GM20000 (cell line): ENCODE results near the gene S100B.

ENCODE experiments used
- DNase-seq: peaks from one replicate; pipeline ENCODE4 v3.0.0; 2012; ENCODE audit warnings: low spot score
- TF ChIP-seq, protein P1 (sequence below): IDR thresholded peaks from 2 replicates; pipeline ENCODE4 v1.5.1; 2012; ENCODE audit warnings: mild to moderate bottlenecking, control low read depth; ENCODE audit errors: extremely low read depth, missing control alignments

Gene S100B

DNA sequence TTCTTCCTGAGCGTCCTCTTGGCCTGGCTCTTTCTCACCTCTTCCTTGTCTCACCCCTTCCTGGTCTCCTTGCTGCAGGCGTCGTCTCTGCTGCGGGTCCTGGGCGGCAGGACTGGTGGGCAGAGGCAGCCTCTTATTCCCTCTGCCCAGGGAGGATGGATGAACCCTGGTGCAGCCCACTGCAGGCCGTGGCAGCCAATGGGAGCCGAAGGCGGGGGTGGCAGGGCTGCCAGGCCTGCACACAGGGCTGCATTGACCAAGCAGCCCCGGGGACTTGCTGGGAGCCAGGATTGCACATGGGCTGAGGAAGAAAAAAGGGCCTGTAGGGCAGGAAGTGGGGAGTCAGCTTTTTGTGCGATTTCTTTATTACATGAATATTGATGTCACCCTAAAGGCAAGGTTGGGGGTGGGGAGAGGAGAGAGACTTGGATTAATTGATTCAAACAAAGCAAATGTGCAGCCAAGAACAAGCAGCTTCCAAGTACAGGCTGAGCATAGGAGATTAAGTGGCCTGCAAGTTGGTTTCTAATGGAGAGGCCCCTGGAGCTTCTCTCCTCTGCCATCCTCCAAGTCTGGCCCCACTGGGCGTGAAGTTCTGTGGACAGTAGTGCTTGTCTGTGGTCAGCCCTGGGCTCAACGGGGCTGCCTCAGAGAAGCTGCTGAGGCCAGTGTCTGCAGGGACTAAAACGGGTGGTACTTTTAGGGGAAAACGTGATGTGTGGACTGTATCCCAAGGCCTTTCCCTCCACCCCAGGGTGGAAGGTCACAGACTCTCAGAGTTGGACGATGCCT is at the start of gene S100B:
TSS of gene S100B (minus strand) at position 108 of the 792 bp plus-strand sequence. CDS start 2,667 bp downstream, outside the sequence.
- no peak for DNase-seq
- TF ChIP-seq, protein P1, sequence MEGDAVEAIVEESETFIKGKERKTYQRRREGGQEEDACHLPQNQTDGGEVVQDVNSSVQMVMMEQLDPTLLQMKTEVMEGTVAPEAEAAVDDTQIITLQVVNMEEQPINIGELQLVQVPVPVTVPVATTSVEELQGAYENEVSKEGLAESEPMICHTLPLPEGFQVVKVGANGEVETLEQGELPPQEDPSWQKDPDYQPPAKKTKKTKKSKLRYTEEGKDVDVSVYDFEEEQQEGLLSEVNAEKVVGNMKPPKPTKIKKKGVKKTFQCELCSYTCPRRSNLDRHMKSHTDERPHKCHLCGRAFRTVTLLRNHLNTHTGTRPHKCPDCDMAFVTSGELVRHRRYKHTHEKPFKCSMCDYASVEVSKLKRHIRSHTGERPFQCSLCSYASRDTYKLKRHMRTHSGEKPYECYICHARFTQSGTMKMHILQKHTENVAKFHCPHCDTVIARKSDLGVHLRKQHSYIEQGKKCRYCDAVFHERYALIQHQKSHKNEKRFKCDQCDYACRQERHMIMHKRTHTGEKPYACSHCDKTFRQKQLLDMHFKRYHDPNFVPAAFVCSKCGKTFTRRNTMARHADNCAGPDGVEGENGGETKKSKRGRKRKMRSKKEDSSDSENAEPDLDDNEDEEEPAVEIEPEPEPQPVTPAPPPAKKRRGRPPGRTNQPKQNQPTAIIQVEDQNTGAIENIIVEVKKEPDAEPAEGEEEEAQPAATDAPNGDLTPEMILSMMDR: no peak

DNA sequence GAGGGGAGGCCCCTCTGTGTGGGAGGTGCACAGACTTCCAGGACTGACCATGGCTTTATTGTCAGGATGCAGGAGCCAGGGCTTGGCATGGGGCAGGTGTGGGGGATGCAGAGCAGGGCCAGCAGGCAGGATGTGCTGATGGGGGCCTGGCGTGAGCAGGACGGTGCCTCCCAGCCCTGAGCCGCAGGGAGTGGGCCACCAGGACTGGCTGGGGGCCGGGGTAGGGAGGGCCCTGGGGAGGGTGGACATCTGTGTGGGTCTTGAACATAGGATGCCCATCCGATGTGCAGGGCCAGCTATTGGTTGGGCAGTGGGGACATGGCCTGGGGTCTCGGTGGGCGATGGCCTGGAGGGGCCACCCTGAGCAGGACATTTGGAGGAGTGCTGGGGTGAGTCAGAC is 46.2 kb upstream of the S100B start:
- no peak for DNase-seq
- TF ChIP-seq, protein P1: no peak

DNA sequence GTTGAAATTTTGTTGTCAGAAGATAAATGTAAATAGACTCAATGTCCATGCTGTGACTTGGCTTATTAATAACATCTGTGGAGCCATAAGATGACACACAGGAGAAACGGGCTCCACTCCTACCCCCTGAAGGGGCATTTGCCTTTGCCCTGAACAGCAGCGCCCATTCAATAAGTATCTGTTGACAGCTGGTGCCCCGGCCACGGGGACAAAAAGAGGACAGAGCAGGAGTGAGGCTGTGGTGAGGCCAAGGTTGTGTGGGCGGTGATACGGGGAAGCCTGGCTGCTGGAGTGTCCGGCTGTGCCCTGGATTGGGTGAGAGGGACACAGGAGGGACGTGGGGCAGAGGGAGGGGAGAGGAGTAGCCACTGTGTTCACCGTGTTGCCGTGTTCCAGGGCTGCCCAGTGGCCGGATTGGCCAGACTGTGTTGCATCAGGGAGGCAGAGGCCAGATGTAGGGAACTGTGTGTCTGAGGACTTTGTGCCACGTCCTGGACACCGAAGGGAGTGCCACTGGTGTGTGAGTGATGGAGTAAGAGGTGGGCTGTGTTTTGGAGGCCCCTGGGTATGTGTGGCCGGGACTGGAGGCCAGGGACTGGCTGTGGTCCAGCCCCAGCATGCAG is 45.7 kb upstream of the S100B start:
- no peak for DNase-seq
- TF ChIP-seq, protein P1: no peak

DNA sequence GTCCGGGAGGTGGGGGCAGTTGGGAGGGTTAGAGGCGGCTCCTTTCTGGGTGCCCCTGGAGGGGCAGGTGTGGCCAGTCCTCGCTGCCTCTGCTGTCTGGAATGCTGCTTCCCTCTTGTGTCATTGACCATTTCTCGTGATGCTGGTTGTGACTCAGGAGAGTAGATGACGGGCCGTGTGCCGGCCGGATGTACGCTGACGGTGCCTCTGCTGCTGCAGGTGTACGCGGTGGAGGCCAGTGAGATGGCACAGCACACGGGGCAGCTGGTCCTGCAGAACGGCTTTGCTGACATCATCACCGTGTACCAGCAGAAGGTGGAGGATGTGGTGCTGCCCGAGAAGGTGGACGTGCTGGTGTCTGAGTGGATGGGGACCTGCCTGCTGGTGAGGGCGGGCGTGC is 44.5 kb upstream of the S100B start:
- TF ChIP-seq, protein P1: no peak
- no peak for DNase-seq

DNA sequence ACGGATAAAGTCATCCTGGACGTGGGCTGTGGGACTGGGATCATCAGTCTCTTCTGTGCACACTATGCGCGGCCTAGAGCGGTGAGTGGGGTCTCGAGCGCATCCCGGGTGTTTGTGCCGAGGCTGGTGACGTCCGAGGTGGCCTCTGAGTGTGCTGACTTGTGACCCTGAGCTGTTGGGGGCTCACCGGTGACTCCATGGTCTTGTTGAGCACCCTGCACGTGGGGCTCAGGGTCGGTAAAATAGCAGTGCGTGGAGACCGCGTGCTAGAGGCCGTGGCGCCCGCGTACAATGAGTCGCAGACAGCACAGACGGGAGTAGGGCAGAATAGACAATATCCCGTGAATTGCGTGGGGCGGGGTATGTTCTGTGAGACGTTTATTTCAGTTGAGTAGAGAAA is 43.7 kb upstream of the S100B start:
- DNase-seq: no peak
- TF ChIP-seq, protein P1: no peak

DNA sequence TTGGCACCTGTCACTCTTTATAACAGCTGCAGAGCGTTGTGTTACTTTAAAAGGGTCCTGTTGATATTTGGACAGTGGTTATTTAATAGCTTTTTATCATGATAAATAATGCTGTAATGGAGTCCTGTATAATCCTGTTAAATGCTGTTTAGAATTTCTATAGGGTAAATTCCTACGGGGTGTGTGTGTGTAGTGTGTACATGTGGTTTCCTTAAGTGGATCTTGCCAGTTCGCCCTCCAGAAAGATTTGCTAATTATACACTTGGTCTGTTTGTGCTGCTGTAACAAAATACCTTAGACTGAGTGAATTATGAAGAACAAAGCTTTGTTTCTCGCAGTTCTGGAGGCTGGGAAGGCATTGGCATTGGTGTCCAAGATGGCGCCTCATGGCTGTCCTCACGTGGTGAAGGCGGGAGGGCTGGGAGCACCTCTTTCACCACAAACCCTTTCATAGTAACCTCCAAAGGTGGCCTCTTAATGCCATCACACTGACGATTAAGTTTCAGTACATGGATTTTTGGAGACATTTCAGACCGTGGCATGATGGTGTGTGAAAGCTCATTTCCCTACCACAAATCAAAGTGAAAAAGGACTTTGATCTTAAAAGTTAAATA is 41.8 kb upstream of the S100B start:
- TF ChIP-seq, protein P1: no peak
- DNase-seq: no peak

DNA sequence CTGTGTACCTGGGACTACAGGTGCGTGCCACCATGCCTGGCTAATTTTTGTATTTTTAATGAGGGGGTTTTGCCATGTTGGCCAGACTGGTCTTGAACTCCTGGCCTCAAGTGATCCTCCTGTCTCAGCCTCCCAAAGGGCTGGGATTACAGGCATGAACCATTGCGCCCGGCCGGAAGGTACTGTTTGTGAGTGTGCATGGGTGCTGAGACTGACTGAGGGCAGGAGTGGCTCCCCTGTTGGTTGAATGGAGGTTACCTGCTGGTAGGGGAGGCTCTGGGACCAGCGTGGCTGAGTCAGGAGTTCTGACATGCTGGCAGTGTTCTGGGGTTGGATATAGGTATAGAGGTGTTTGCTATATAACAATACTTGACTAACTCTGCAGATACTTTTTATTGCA is 41.0 kb upstream of the S100B start:
- TF ChIP-seq, protein P1: no peak

More for the DNA sequence above, 41.0 kb upstream of the S100B start:
- no peak for DNase-seq
